ENCODE results near the gene TSPAN17. TPM values are rescaled to one million over a fixed set of nuclear protein-coding genes. Genes with fewer than 3 reads are reported as not detected.

The TSPAN17 gene
- total RNA-seq, 1 experiment from 2014 or later: 50.1 TPM

DNA sequence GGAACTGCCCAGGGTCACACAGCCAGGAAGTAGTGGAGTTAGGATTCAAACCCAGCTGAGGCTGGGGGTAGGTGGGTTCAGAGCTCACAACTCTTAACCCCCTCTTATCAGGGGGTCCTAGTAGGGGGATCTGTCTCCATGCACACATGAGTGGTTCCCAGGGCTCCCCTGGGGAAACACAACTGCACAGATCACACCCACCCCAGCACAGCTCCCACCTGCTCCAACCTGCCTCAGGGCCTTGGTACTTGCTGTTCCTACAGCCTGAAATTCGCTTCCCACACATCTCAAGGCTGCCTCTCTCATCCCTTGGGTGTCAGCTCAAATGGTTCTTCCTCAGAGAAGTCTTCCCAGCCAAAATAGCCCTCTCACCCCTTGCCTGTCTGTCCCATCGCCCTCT is 21.8 kb upstream of the TSPAN17 start:
- Histone ChIP-seq H3K36me3 (ENCODE audit: control insufficient read depth in 1 of 2, insufficient read depth in 2 of 2, low read length in 2 of 2) (no peaks in the 10 kb centered on the region), H3K9me2 (ENCODE audit: insufficient read depth) (no peaks in the 10 kb centered on the region), H3K9ac (ENCODE audit: low read length) (no peak overlapping the region), H3K9me3 (ENCODE audit: control insufficient read depth in 1 of 2, insufficient read depth in 1 of 2, low read depth in 1 of 2, low read length in 2 of 2) (no peaks in the 10 kb centered on the region), H2AFZ (ENCODE audit: low read depth, low read length, poor library complexity, severe bottlenecking) (no peak overlapping the region), H3K27ac (ENCODE audit: low read depth, low read length) (no peak overlapping the region), H3K4me2 (ENCODE audit: low read length) (no peak overlapping the region), H3K79me2 (ENCODE audit: insufficient read depth, low read length) (no peaks in the 10 kb centered on the region), H3K4me1 (ENCODE audit: control insufficient read depth in 1 of 2, insufficient read depth in 2 of 2, low read length in 2 of 2) (peaks cover 0 to 18% of the 10 kb centered on the region in 2 experiments; a peak in 2 of 4 replicates), H3K27me3 (ENCODE audit: insufficient read depth, low read length) (no peaks in the 10 kb centered on the region), H3K4me3 (replicated peaks in 1 of 2; ENCODE audit: low read depth in 1 of 2, low read length in 2 of 2) (no peak overlapping the region), H4K20me1 (ENCODE audit: insufficient read depth) (no peaks in the 10 kb centered on the region)
- intact Hi-C loops (cut with micrococcal nuclease): no loop called here
- BruUV-seq (replicated peaks): no TSS peak
- ChIA-PET POLR2A (no interaction called here), RAD21 (ENCODE audit: low non-redundant PET in 1 of 2, low total read pairs in 2 of 2, uncharacterized antibody in 2 of 2, unreplicated experiment in 2 of 2) (no interaction called here), CTCF (no interaction called here)
- ATAC-seq (no peak), DNase-seq (ENCODE audit: low read depth, low spot score) (no peak)
- no peak for TF ChIP-seq TCF7L2 (IDR thresholded peaks at IDR 0.05; ENCODE audit: borderline replicate concordance, extremely low read depth, insufficient read depth, insufficient read length)
- no peak for TF ChIP-seq SRF (IDR thresholded peaks at IDR 0.05; ENCODE audit: low read depth)
- TF ChIP-seq, protein P1, sequence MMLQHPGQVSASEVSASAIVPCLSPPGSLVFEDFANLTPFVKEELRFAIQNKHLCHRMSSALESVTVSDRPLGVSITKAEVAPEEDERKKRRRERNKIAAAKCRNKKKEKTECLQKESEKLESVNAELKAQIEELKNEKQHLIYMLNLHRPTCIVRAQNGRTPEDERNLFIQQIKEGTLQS (IDR thresholded peaks at IDR 0.05): no peak
- no peak for TF ChIP-seq POLR2A (IDR thresholded peaks at IDR 0.05; ENCODE audit: borderline replicate concordance, extremely low read depth, insufficient read depth, insufficient read length)
- TF ChIP-seq ZNF274 (IDR thresholded peaks at IDR 0.05; ENCODE audit: low read depth, low read length): no peak
- TF ChIP-seq YY1 (IDR thresholded peaks at IDR 0.05; ENCODE audit: extremely low read depth, insufficient replicate concordance, low read depth, low read length): no peak
- no peak for TF ChIP-seq SP1 (IDR thresholded peaks at IDR 0.05; ENCODE audit: low read depth)
- TF ChIP-seq, protein P2, sequence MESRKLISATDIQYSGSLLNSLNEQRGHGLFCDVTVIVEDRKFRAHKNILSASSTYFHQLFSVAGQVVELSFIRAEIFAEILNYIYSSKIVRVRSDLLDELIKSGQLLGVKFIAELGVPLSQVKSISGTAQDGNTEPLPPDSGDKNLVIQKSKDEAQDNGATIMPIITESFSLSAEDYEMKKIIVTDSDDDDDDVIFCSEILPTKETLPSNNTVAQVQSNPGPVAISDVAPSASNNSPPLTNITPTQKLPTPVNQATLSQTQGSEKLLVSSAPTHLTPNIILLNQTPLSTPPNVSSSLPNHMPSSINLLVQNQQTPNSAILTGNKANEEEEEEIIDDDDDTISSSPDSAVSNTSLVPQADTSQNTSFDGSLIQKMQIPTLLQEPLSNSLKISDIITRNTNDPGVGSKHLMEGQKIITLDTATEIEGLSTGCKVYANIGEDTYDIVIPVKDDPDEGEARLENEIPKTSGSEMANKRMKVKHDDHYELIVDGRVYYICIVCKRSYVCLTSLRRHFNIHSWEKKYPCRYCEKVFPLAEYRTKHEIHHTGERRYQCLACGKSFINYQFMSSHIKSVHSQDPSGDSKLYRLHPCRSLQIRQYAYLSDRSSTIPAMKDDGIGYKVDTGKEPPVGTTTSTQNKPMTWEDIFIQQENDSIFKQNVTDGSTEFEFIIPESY (IDR thresholded peaks at IDR 0.05; ENCODE audit: extremely low read depth, insufficient replicate concordance, low read length): no peak
- no peak for TF ChIP-seq EZH2phosphoT487 (IDR thresholded peaks at IDR 0.05; ENCODE audit: borderline replicate concordance)
- no peak for TF ChIP-seq FOSL1 (IDR thresholded peaks at IDR 0.05; ENCODE audit: low read depth)
- no peak for TF ChIP-seq EGR1 (IDR thresholded peaks at IDR 0.05; ENCODE audit: low read depth)

Measured in HCT116 (cell line).